Measurements from ENCODE around the gene CALML6.

CALML6 gene

GRCh38 chr1:1963570-1963969 is 48.5 kb downstream of the CALML6 start:
- no peaks in the 10 kb centered on the region; the same call in 1 of the 2 replicates for H3K27me3 ChIP-seq (replicated peaks; ENCODE audit: control insufficient read depth, insufficient read depth, low read length)
- no peaks in the 10 kb centered on the region for H3K36me3 ChIP-seq (ENCODE audit: control insufficient read depth, insufficient read depth, low read length)
- no peak for DNase-seq (ENCODE audit: extremely low read depth, insufficient read length)
- no peak for TF ChIP-seq CTCF (IDR thresholded peaks at IDR 0.05; ENCODE audit: insufficient read depth, low read length, poor library complexity, severe bottlenecking)
- H3K4me3 ChIP-seq (replicated peaks; ENCODE audit: low read depth, low read length), result no peak overlapping the region

- no peaks in the 10 kb centered on the region; the same call in 1 of the 2 replicates for H3K27me3 ChIP-seq (replicated peaks; ENCODE audit: control insufficient read depth, insufficient read depth, low read length)
- no peaks in the 10 kb centered on the region for H3K36me3 ChIP-seq (ENCODE audit: control insufficient read depth, insufficient read depth, low read length)
- DNase-seq (ENCODE audit: extremely low read depth, insufficient read length), result no peak
- no peak overlapping the region for H3K4me3 ChIP-seq (replicated peaks; ENCODE audit: low read depth, low read length)
- no peak for TF ChIP-seq CTCF (IDR thresholded peaks at IDR 0.05; ENCODE audit: insufficient read depth, low read length, poor library complexity, severe bottlenecking)
These were observed 49.8 kb downstream of the CALML6 start for GRCh38 chr1:1964811-1965210.

GRCh38 chr1:1965546-1965945 is 50.5 kb downstream of the CALML6 start:
- H3K27me3 ChIP-seq (replicated peaks; ENCODE audit: control insufficient read depth, insufficient read depth, low read length), result no peaks in the 10 kb centered on the region; the same call in 1 of the 2 replicates
- no peaks in the 10 kb centered on the region for H3K36me3 ChIP-seq (ENCODE audit: control insufficient read depth, insufficient read depth, low read length)
- no peak overlapping the region for H3K4me3 ChIP-seq (replicated peaks; ENCODE audit: low read depth, low read length)
- TF ChIP-seq CTCF (IDR thresholded peaks at IDR 0.05; ENCODE audit: insufficient read depth, low read length, poor library complexity, severe bottlenecking), result no peak
- DNase-seq (ENCODE audit: extremely low read depth, insufficient read length), result no peak

GRCh38 chr1:1966071-1966740 is 51.1 kb downstream of the CALML6 start:
- H3K27me3 ChIP-seq (replicated peaks; ENCODE audit: control insufficient read depth, insufficient read depth, low read length), result no peaks in the 10 kb centered on the region; the same call in 1 of the 2 replicates
- H3K4me3 ChIP-seq (replicated peaks; ENCODE audit: low read depth, low read length), result no peak overlapping the region
- no peak for DNase-seq (ENCODE audit: extremely low read depth, insufficient read length)
- no peaks in the 10 kb centered on the region for H3K36me3 ChIP-seq (ENCODE audit: control insufficient read depth, insufficient read depth, low read length)
- no peak for TF ChIP-seq CTCF (IDR thresholded peaks at IDR 0.05; ENCODE audit: insufficient read depth, low read length, poor library complexity, severe bottlenecking)
